HFFc6 (cell line): Measurements from ENCODE around the gene RPS29. TPM values are rescaled to one million over a fixed set of nuclear protein-coding genes. Genes with fewer than 3 reads are reported as not detected.
"Not testable (repeated sequence)": the region's sequence is repeated elsewhere in the genome, so short reads cannot be mapped to it uniquely, and the experiment has no call there.

Source experiments
- DNase-seq: peaks from one replicate; pipeline ENCODE4 v3.0.0-alpha.2; 2018
- H3K27ac Mint-ChIP-seq: 2 replicates; pipeline ENCODE4 v1.8.0; 2020; ENCODE audit warnings: mild to moderate bottlenecking, mixed read lengths
- H3K27me3 Mint-ChIP-seq: 2 replicates; pipeline ENCODE4 v1.8.0; 2021; ENCODE audit warnings: mild to moderate bottlenecking, moderate library complexity, mixed read lengths; ENCODE audit not compliant: insufficient read depth
- H3K36me3 Mint-ChIP-seq: 2 replicates; pipeline ENCODE4 v1.8.0; 2021; ENCODE audit warnings: low read depth, mixed read lengths
- H3K4me1 Mint-ChIP-seq: 2 replicates; pipeline ENCODE4 v1.8.0; 2020; ENCODE audit warnings: low read depth, mixed read lengths
- H3K4me3 Mint-ChIP-seq: 2 replicates; pipeline ENCODE4 v1.8.0; 2020; ENCODE audit warnings: mild to moderate bottlenecking, moderate library complexity, mixed read lengths
- H3K9me3 Mint-ChIP-seq: 2 replicates; pipeline ENCODE4 v1.8.0; 2020; ENCODE audit warnings: mild to moderate bottlenecking, mixed read lengths
- total RNA-seq, 6 experiments: library from RNA; stranded (reverse); fragmentation: NEBNext Ultra II Directional; extraction: Animal tissue kit (Norgen Biotek cat#: 25700); gene quantifications; 2 replicates in 1 of 6; 3 replicates in 5 of 6; pipeline ENCODE4 v1.2.3, GENCODE V29; 2021
- TF ChIP-seq, protein P1 (sequence below): fragments of 200-600 bp; sonication (generic); IDR thresholded peaks from 2 replicates; pipeline ENCODE4 v1.5.0; 2021; ENCODE audit warnings: antibody characterized with exemption, mild to moderate bottlenecking

Gene RPS29
- total RNA-seq, 6 experiments from 2014 or later = 743 to 1,241 (median 1,080) TPM

DNA sequence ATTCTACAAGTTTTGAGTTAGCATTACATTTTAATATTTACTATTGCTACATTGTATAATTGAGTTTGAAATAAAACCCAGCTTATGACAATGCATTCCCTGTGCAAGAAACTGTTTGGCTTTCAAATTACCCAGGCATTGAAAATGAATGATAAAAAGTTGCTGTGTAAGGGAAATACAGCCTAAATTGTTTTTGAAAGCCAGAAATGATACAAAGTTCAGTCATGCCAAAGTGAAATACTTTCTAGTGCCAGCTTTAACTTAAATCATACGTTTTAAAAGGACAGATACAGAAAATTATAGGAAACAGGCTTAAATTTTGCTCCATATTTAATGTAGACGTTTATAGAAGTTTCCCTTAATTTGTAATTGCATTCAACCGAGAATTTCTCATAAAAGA is 37.2 kb upstream of the RPS29 start:
- peak overlapping the region; percentile 31; the same call in 1 of the 2 replicates for H3K27ac Mint-ChIP-seq
- peaks cover 41% of the 10 kb centered on the region for H3K4me1 Mint-ChIP-seq
- H3K4me3 Mint-ChIP-seq = peak overlapping the region; percentile 99
- no peak for DNase-seq
- TF ChIP-seq, protein P1, sequence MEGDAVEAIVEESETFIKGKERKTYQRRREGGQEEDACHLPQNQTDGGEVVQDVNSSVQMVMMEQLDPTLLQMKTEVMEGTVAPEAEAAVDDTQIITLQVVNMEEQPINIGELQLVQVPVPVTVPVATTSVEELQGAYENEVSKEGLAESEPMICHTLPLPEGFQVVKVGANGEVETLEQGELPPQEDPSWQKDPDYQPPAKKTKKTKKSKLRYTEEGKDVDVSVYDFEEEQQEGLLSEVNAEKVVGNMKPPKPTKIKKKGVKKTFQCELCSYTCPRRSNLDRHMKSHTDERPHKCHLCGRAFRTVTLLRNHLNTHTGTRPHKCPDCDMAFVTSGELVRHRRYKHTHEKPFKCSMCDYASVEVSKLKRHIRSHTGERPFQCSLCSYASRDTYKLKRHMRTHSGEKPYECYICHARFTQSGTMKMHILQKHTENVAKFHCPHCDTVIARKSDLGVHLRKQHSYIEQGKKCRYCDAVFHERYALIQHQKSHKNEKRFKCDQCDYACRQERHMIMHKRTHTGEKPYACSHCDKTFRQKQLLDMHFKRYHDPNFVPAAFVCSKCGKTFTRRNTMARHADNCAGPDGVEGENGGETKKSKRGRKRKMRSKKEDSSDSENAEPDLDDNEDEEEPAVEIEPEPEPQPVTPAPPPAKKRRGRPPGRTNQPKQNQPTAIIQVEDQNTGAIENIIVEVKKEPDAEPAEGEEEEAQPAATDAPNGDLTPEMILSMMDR = no peak
- H3K36me3 Mint-ChIP-seq = peaks cover 25% of the 10 kb centered on the region
- peaks cover 5% of the 10 kb centered on the region for H3K27me3 Mint-ChIP-seq
- no peaks in the 10 kb centered on the region for H3K9me3 Mint-ChIP-seq

DNA sequence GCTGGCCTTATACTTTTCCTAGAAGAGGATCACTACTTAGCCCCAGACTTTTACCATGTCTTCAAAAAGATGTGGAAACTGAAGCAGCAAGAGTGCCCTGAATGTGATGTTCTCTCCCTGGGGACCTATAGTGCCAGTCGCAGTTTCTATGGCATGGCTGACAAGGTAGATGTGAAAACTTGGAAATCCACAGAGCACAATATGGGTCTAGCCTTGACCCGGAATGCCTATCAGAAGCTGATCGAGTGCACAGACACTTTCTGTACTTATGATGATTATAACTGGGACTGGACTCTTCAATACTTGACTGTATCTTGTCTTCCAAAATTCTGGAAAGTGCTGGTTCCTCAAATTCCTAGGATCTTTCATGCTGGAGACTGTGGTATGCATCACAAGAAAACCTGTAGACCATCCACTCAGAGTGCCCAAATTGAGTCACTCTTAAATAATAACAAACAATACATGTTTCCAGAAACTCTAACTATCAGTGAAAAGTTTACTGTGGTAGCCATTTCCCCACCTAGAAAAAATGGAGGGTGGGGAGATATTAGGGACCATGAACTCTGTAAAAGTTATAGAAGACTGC is 35.9 kb upstream of the RPS29 start:
- peak overlapping the region; percentile 96 for H3K27ac Mint-ChIP-seq

DNA sequence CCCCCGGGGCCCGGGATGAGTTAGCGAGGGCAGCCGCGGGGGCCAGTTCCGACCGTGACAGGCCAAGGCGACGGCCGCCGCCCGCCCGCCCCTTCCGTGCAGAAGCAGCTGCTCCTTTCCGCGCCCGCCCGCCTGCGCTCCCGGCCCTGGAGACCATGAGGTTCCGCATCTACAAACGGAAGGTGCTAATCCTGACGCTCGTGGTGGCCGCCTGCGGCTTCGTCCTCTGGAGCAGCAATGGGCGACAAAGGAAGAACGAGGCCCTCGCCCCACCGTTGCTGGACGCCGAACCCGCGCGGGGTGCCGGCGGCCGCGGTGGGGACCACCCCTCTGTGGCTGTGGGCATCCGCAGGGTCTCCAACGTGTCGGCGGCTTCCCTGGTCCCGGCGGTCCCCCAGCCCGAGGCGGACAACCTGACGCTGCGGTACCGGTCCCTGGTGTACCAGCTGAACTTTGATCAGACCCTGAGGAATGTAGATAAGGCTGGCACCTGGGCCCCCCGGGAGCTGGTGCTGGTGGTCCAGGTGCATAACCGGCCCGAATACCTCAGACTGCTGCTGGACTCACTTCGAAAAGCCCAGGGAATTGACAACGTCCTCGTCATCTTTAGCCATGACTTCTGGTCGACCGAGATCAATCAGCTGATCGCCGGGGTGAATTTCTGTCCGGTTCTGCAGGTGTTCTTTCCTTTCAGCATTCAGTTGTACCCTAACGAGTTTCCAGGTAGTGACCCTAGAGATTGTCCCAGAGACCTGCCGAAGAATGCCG is 35.1 kb upstream of the RPS29 start:
- Mint-ChIP-seq H3K4me1 (peaks cover 61% of the 10 kb centered on the region), H3K9me3 (no peaks in the 10 kb centered on the region), H3K27ac (peak overlapping the region; percentile 96), H3K36me3 (peaks cover 30% of the 10 kb centered on the region), H3K27me3 (peaks cover 8% of the 10 kb centered on the region), H3K4me3 (peak overlapping the region; percentile 99)
- TF ChIP-seq, protein P1 = no peak
- DNase-seq = peak; percentile 40

More for the DNA sequence above, 35.9 kb upstream of the RPS29 start:
- H3K4me1 Mint-ChIP-seq = peaks cover 54% of the 10 kb centered on the region
- peak overlapping the region; percentile 99 for H3K4me3 Mint-ChIP-seq
- peaks cover 5% of the 10 kb centered on the region for H3K27me3 Mint-ChIP-seq
- TF ChIP-seq, protein P1 = no peak
- no peaks in the 10 kb centered on the region for H3K9me3 Mint-ChIP-seq
- DNase-seq = no peak
- H3K36me3 Mint-ChIP-seq = peaks cover 27% of the 10 kb centered on the region

DNA sequence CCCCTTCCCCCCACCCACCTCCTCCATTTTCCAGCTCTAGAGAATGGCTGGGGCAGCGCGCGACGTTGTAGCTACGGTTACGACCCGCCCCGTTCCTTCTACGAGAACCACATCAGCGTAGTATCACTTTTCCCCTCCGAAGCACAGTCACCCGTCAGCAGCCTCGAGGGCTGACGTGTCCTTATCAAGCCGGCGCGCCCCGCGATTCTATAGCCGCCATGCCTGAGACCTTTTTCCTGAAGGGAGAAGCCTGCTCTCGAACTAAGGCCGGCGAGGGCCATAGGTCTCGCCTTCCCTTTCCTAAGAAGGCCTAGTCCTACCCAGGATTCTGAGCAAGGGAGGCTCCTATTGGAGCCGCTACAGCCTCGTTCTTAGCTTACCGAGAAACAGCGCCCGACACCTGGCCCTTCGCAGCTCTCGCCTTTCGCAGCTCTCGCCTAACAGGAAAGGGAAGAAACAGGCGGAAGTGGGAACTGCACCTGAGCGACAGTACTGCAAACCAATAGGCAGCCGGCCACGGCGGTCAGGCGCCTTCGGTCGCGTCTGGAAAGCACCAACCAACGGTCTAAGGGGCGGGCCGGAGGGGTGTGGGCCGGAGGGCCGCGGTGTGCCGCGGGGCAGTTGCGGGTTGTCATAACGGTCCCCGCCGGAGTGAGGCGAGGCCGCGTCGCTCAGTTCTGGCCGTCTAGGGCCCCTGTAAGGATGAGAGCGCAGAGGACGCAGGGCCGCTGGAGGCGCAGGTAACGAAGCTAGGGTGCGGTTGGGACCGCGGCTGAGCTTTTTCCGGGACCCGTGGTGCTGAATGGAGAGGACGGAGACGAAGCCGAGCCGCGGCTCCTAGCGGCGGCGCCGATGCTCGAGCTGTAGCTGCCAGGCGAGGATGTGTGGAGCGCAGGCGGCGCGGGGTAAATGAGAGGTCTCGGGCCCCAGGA is 34.3 kb upstream of the RPS29 start, which contains the start of the genes MGAT2 and RPL36AL:
Gene MGAT2 (plus strand): TSS at position 618 of the 932 bp plus-strand sequence. CDS start 470 bp downstream, outside the sequence.
Gene RPL36AL (minus strand): TSS at position 445 of the 932 bp plus-strand sequence. CDS start 1,522 bp downstream, outside the sequence.
- H3K4me1 Mint-ChIP-seq = peaks cover 61% of the 10 kb centered on the region
- H3K27ac Mint-ChIP-seq = peak within 1 kb of the TSS; percentile 96
- H3K27me3 Mint-ChIP-seq = peaks cover 8% of the 10 kb centered on the region
- peaks cover 36% of the 10 kb centered on the region for H3K36me3 Mint-ChIP-seq
- H3K4me3 Mint-ChIP-seq = peak within 1 kb of the TSS; percentile 99
- H3K9me3 Mint-ChIP-seq = no peaks in the 10 kb centered on the region
- DNase-seq = peak; percentile 99
- TF ChIP-seq, protein P1 = peak; percentile 53

DNA sequence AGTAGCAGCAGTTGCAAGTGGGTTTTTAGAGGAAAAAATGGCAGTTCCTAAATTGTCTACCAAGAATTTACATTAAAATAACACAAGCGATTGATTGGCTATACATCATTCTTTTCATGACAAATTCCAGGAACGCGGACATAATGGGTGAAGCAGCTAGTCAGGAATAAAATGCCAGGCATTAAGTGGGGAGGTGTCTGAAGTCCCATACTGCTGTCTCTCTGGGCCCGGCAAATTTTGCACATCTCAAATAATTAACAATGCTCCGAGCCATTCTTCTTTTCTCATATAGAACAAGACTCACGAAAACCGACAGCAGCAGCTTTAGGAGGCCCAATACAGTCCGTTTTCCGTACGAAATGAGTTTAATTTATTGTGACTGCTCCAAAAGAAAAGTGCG is 33.5 kb upstream of the RPS29 start:
- peak overlapping the region; percentile 96 for H3K27ac Mint-ChIP-seq
- H3K9me3 Mint-ChIP-seq = no peaks in the 10 kb centered on the region

DNA sequence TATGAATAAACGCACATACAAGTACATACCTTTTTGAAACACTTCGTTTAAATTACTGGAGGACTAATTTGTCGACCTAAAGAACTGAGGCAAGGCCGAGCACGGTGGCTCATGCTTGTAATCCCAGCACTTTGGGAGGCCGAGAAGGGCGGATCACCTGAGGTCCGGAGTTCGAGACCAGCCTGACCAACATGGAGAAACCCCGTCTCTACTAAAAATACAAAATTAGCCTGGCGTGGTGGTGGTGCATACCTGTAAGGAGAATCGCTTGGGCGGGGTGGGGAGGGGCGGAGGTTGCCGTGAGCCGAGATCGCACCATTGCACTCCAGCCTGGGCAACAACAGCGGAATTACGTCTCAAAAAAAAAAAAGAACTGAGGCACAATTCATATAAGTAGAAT is 33.1 kb upstream of the RPS29 start:
- Mint-ChIP-seq H3K4me3 (peak overlapping the region; percentile 99), H3K36me3 (peaks cover 36% of the 10 kb centered on the region), H3K27ac (peak overlapping the region; percentile 96), H3K4me1 (peaks cover 52% of the 10 kb centered on the region)
- H3K27me3 Mint-ChIP-seq, H3K9me3 Mint-ChIP-seq, DNase-seq: not testable (repeated sequence)

More for the DNA sequence above, 33.5 kb upstream of the RPS29 start:
- H3K4me1 Mint-ChIP-seq = peaks cover 56% of the 10 kb centered on the region
- TF ChIP-seq, protein P1 = no peak
- H3K36me3 Mint-ChIP-seq = peaks cover 36% of the 10 kb centered on the region
- peaks cover 8% of the 10 kb centered on the region for H3K27me3 Mint-ChIP-seq
- H3K4me3 Mint-ChIP-seq = peak overlapping the region; percentile 99
- no peak for DNase-seq
